K562 (cell line): ENCODE results near the gene GFI1B. TPM values are rescaled to one million over a fixed set of nuclear protein-coding genes. Genes with fewer than 3 reads are reported as not detected.

Experiments used
- CHD7 ChIP-seq: fragments of 200-600 bp; sonication (generic); IDR thresholded peaks from one replicate; pipeline ENCODE4 v1.6.1; 2012; ENCODE audit warnings: mild to moderate bottlenecking, low read depth, low read length, inconsistent platforms
- CLOCK ChIP-seq: fragments of 250-450 bp; sonication (Bioruptor Pico); IDR thresholded peaks from 2 replicates; pipeline ENCODE4 v1.4.0; 2020; ENCODE audit warnings: mild to moderate bottlenecking, moderate library complexity, borderline replicate concordance
- NELFE ChIP-seq: IDR thresholded peaks from 2 replicates; pipeline ENCODE4 v1.6.1; 2011; ENCODE audit warnings: mild to moderate bottlenecking; ENCODE audit not compliant: insufficient read depth, insufficient read length
- NEUROD1 ChIP-seq: fragments of 150-350 bp; IDR thresholded peaks from 2 replicates; pipeline ENCODE4 v1.6.1; 2014; ENCODE audit warnings: borderline replicate concordance, low read length, low read depth; ENCODE audit not compliant: partially characterized antibody
- POLR3G ChIP-seq: IDR thresholded peaks from 2 replicates; pipeline ENCODE4 v1.6.1; 2011; ENCODE audit not compliant: insufficient read length, insufficient replicate concordance; ENCODE audit errors: extremely low read depth
- PRPF4 ChIP-seq: fragments of 200-400 bp; formaldehyde crosslinking; IDR thresholded peaks from one replicate; pipeline ENCODE4 v1.6.1; 2017; ENCODE audit warnings: low read length, low read depth, mild to moderate bottlenecking; ENCODE audit not compliant: insufficient read depth, poor library complexity, severe bottlenecking
- SLC30A9 ChIP-seq: fragments of 250-450 bp; sonication (Bioruptor Pico); IDR thresholded peaks from 2 replicates; pipeline ENCODE4 v1.8.0; 2022; ENCODE audit warnings: mild to moderate bottlenecking, moderate library complexity
- TEAD1 ChIP-seq, 2 experiments: fragments of 450-650 bp in 1 of 2; sonication (generic) in 1 of 2; formaldehyde crosslinking; IDR thresholded peaks; 2 replicates each; pipeline versions ENCODE4 v1.4.0 to v1.8.0; 2020 to 2022; ENCODE audit warnings: mild to moderate bottlenecking in 2 of 2, missing genetic modification reagents in 1 of 2
- TEAD2 ChIP-seq: fragments of 450-650 bp; IDR thresholded peaks from 2 replicates; pipeline ENCODE4 v1.6.1; 2016; ENCODE audit warnings: missing genetic modification characterization, control low read depth, missing compliant biosample characterization
- polyA plus RNA-seq, 8 experiments: library from polyadenylated mRNA; depleted of rRNA in 4 of 8; stranded (reverse) in 5 of 8; unstranded in 3 of 8; fragments of >200 nt; fragmentation: Nextera tagmentation in 2 of 8; fragmentation: Illumina TruSeq in 1 of 8; extraction: Ambion mirVana in 2 of 8; extraction: Trizol in 1 of 8; gene quantifications; 2 replicates each; pipeline versions ENCODE4 v1.2.1 to v1.2.3, GENCODE V29; 2011 to 2014; ENCODE audit warnings: inconsistent platforms in 1 of 8, missing spikeins in 1 of 8
- total RNA-seq, 7 experiments: library from RNA; depleted of rRNA in 6 of 7; stranded (reverse); fragments of >200 nt in 6 of 7; fragmentation: Illumina TruSeq in 2 of 7; extraction: Trizol in 2 of 7; gene quantifications; 2 replicates each; pipeline versions ENCODE4 v1.2.1 to v1.2.3, GENCODE V29; 2011 to 2021; ENCODE audit warnings: low replicate concordance in 1 of 7
- TF ChIP-seq, protein P1 (sequence below): fragments of 250-450 bp; sonication (Bioruptor Pico); IDR thresholded peaks from 2 replicates; pipeline ENCODE4 v1.5.0; 2020; ENCODE audit warnings: mild to moderate bottlenecking, borderline replicate concordance

Gene GFI1B
- total and polyA plus RNA-seq, 9 of the 15 experiments (the other 6 are each of a cell fraction or from before 2014, with no cell fraction given): 8.0 to 75.7 (median 34.5) TPM

DNA sequence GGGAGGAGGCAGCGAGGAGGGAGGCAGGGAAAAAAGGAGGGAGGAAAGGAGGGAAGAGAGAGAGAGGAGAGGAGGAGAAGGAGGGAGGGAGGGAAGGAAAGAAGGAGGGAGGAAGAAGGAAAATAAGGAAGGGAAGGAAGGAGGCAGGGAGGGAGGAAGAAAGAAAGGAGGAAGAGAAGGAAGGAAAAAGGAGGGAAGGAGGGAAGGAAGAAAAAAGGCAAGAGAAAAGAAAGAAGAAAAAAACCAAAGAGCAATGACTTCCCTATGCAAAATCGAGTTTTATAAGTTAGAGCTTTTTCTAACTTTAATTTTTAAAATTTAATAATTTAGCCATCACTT is 413 bp upstream of the GFI1B start (continued):
- no peak for TF ChIP-seq CLOCK (CRISPR knock-in tag)
- TF ChIP-seq, protein P1, sequence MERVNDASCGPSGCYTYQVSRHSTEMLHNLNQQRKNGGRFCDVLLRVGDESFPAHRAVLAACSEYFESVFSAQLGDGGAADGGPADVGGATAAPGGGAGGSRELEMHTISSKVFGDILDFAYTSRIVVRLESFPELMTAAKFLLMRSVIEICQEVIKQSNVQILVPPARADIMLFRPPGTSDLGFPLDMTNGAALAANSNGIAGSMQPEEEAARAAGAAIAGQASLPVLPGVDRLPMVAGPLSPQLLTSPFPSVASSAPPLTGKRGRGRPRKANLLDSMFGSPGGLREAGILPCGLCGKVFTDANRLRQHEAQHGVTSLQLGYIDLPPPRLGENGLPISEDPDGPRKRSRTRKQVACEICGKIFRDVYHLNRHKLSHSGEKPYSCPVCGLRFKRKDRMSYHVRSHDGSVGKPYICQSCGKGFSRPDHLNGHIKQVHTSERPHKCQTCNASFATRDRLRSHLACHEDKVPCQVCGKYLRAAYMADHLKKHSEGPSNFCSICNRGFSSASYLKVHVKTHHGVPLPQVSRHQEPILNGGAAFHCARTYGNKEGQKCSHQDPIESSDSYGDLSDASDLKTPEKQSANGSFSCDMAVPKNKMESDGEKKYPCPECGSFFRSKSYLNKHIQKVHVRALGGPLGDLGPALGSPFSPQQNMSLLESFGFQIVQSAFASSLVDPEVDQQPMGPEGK (CRISPR knock-in tag): no peak
- no peak for TF ChIP-seq SLC30A9 (CRISPR knock-in tag)
- no peak for TF ChIP-seq TEAD2
- TF ChIP-seq TEAD1 (CRISPR knock-in tag; IDR thresholded peaks at IDR 0.05): no peak
- no peak for TF ChIP-seq PRPF4
- no peak for TF ChIP-seq NEUROD1
- TF ChIP-seq NELFE: no peak
- no peak for TF ChIP-seq POLR3G
- TF ChIP-seq CHD7: no peak
